Body of pancreas (tissue), 4 donors: ENCODE data around the gene RFTN1. TPM values are rescaled to one million over a fixed set of nuclear protein-coding genes. Genes with fewer than 3 reads are reported as not detected.

ENCODE experiments used
- ATAC-seq: fragments of 150-250 bp; one replicate; pipeline ENCODE4 v1.9.1; 2016
- DNase-seq, 4 donors: peaks; one replicate each; pipeline ENCODE4 v3.0.0-alpha.2; 2019
- H3K27ac ChIP-seq, 4 donors: fragments of 200-600 bp; sonication (generic); 1 replicate in 3 of 4; 2 replicates in 1 of 4; pipeline versions ENCODE4 v1.5.1 to v1.6.1; 2016 to 2019; ENCODE audit warnings: mild to moderate bottlenecking in 1 of 4, mixed read lengths in 1 of 4, moderate library complexity in 1 of 4
- H3K27me3 ChIP-seq, 2 donors: fragments of 200-600 bp; sonication (generic); one replicate each; pipeline ENCODE4 v1.6.0; 2016; ENCODE audit warnings: mild to moderate bottlenecking in 1 of 2
- H3K36me3 ChIP-seq, 2 donors: fragments of 200-600 bp; sonication (generic); replicated peaks in 1 of 2; 2 replicates each; pipeline ENCODE4 v1.5.1; 2016; ENCODE audit warnings: low read depth in 2 of 2; ENCODE audit not compliant: insufficient read depth in 1 of 2
- H3K4me1 ChIP-seq: fragments of 200-600 bp; sonication (generic); one replicate; pipeline ENCODE4 v1.6.0; 2016
- H3K4me3 ChIP-seq, 2 donors: fragments of 200-600 bp; sonication (generic); 1 replicate in 1 of 2; 2 replicates in 1 of 2; pipeline ENCODE4 v1.5.1; 2016 to 2019
- H3K9me3 ChIP-seq, 3 donors: fragments of 200-600 bp; sonication (generic); 1 replicate in 2 of 3; 2 replicates in 1 of 3; pipeline ENCODE4 v1.5.1; 2016
- POLR2A ChIP-seq, 3 donors: fragments of 450-650 bp; IDR thresholded peaks; one replicate each; pipeline ENCODE4 v1.6.1; 2016; ENCODE audit warnings: antibody characterized with exemption in 3 of 3, mild to moderate bottlenecking in 2 of 3
- WGBS, 2 donors: methylation state at CpG; one replicate each; pipeline ENCODE4 v1.1.5; 2017; 5-methylcytosine and 5-hydroxymethylcytosine counted together
- intact Hi-C: fragments of 100-400 bp; cut with DNase I; formaldehyde crosslinking; loops from one replicate; pipeline ENCODE4 v1.15.1; 2023
- total RNA-seq, 2 donors: library from RNA; depleted of rRNA; stranded (reverse); fragments of >200 nt; gene quantifications; one replicate each; pipeline ENCODE4 v1.1.0, GENCODE V29; 2016
- TF ChIP-seq, protein P1 (sequence below), 7 experiments: fragments of 450-650 bp in 4 of 7; fragments of 200-600 bp in 3 of 7; sonication (generic) in 3 of 7; IDR thresholded peaks; one replicate each; pipeline ENCODE4 v1.5.1; 2016 to 2019; ENCODE audit warnings: antibody characterized with exemption in 7 of 7

The RFTN1 gene
- total RNA-seq, 2 donors from 2014 or later: 6.5 to 28.0 TPM

- H3K27me3 ChIP-seq: no peaks in the 10 kb centered on the region
- ATAC-seq (no peak), DNase-seq (no peak)
- no peak overlapping the region for H3K4me3 ChIP-seq
- no peaks in the 10 kb centered on the region for H3K4me1 ChIP-seq
- 83 to 86% methylated on average over 13 to 15 of the region's 15 CpGs for WGBS, 2 donors
- no peak for TF ChIP-seq POLR2A (IDR thresholded peaks at IDR 0.05)
- TF ChIP-seq, protein P1, sequence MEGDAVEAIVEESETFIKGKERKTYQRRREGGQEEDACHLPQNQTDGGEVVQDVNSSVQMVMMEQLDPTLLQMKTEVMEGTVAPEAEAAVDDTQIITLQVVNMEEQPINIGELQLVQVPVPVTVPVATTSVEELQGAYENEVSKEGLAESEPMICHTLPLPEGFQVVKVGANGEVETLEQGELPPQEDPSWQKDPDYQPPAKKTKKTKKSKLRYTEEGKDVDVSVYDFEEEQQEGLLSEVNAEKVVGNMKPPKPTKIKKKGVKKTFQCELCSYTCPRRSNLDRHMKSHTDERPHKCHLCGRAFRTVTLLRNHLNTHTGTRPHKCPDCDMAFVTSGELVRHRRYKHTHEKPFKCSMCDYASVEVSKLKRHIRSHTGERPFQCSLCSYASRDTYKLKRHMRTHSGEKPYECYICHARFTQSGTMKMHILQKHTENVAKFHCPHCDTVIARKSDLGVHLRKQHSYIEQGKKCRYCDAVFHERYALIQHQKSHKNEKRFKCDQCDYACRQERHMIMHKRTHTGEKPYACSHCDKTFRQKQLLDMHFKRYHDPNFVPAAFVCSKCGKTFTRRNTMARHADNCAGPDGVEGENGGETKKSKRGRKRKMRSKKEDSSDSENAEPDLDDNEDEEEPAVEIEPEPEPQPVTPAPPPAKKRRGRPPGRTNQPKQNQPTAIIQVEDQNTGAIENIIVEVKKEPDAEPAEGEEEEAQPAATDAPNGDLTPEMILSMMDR (IDR thresholded peaks at IDR 0.05): no peak
- H3K9me3 ChIP-seq: peaks cover 0 to 10% (median 0%) of the 10 kb centered on the region in 3 donors
- no peaks in the 10 kb centered on the region for H3K36me3 ChIP-seq
- intact Hi-C loops: no loop called here
- no peak overlapping the region for H3K27ac ChIP-seq
These were observed 184.3 kb downstream of the RFTN1 start for GRCh38 chr3:16329036-16329825.

DNA sequence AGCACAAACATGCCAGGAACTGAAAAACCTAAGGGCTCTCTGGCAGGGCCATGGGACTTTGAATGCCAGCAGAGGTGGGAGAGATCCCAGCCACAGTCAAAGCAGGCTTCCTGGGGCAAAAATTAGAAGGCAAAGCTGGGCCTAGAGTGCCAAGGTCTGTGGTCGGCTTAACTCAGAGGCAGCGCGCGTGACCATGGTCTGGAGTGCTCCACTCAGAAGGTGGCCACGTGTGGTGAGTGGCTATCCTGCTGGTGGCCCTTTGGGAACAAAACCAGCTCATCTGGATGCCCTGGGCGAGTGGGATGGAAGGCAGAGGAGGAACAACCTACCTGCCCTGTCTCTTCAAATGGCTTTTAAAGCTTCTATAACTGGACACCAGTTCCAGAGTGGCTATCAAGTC is 185.4 kb downstream of the RFTN1 start:
- Histone ChIP-seq H3K36me3 (no peaks in the 10 kb centered on the region), H3K9me3 (peaks cover 0 to 10% (median 0%) of the 10 kb centered on the region in 3 donors), H3K4me1 (no peaks in the 10 kb centered on the region), H3K27ac (no peak overlapping the region), H3K27me3 (no peaks in the 10 kb centered on the region), H3K4me3 (no peak overlapping the region)
- DNase-seq: no peak
- TF ChIP-seq, protein P1 (IDR thresholded peaks at IDR 0.05): no peak
- no peak for TF ChIP-seq POLR2A (IDR thresholded peaks at IDR 0.05)
- ATAC-seq: no peak
- 92 to 95% methylated on average over 6 of the region's 6 CpGs for WGBS, 2 donors
- intact Hi-C loops: no loop called here

DNA sequence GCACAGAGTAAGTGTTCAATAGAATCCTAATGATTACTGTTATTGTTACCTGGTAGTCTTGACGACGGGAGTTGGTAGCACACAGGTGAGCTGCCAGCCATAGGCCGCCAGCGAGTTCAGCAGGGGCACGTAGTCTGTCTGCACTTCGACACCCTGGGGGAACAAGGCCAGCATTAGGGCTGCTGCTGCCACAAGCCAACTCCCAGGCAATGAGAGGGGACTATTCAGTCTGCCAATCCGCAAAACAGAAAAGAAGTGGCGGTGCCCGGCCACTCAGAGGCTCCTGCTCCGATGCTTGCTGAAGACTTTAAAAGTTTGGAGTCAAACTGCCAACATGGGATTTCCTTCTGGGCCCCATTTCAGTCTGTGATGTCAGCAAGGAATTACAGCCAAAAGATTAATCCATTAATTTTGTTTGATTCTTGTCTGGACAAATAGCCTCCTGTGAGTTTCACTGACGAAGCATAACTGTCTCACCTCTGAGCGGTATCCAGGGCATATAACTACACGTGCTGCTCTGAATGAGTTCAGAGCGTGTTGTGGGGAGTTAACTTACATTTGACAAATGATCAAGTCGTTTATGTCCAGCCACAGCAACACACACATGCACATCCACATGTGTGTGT is 186.7 kb downstream of the RFTN1 start:
- Histone ChIP-seq H3K36me3 (no peaks in the 10 kb centered on the region), H3K4me3 (no peak overlapping the region), H3K27me3 (no peaks in the 10 kb centered on the region), H3K4me1 (no peaks in the 10 kb centered on the region), H3K9me3 (peaks cover 0 to 10% (median 0%) of the 10 kb centered on the region in 3 donors), H3K27ac (no peak overlapping the region)
- DNase-seq (no peak), ATAC-seq (no peak)
- TF ChIP-seq POLR2A (IDR thresholded peaks at IDR 0.05): no peak
- TF ChIP-seq, protein P1 (IDR thresholded peaks at IDR 0.05): no peak
- intact Hi-C loops: no loop called here
- WGBS, 2 donors: 79 to 94% methylated on average over 15 of the region's 15 CpGs

GRCh38 chr3:16325850-16326249 is 187.6 kb downstream of the RFTN1 start:
- TF ChIP-seq POLR2A (IDR thresholded peaks at IDR 0.05): no peak
- TF ChIP-seq, protein P1 (IDR thresholded peaks at IDR 0.05): no peak
- no peaks in the 10 kb centered on the region for H3K4me1 ChIP-seq
- no peak overlapping the region for H3K27ac ChIP-seq
- WGBS, 2 donors: 95 to 100% methylated on average over 3 to 4 of the region's 4 CpGs
- peaks cover 0 to 4% (median 0%) of the 10 kb centered on the region in 3 donors for H3K9me3 ChIP-seq
- no peaks in the 10 kb centered on the region for H3K27me3 ChIP-seq
- H3K36me3 ChIP-seq: no peaks in the 10 kb centered on the region
- no peak overlapping the region for H3K4me3 ChIP-seq
- DNase-seq (no peak), ATAC-seq (no peak)
- intact Hi-C loops: no loop called here
